Immature natural killer cell (primary cell): ENCODE data around the gene EXOSC9. TPM values are rescaled to one million over a fixed set of nuclear protein-coding genes. Genes with fewer than 3 reads are reported as not detected.

Experiments used
- DNase-seq, 3 donors: peaks; one replicate each; pipeline ENCODE4 v3.0.0; 2022; ENCODE audit warnings: mixed read lengths in 1 of 3
- H3K27ac Mint-ChIP-seq, 6 donors: one replicate each; pipeline ENCODE4 v1.8.0; 2020; ENCODE audit warnings: mixed read lengths in 6 of 6, mild to moderate bottlenecking in 5 of 6, inconsistent platforms in 4 of 6, moderate library complexity in 3 of 6
- H3K27me3 Mint-ChIP-seq, 3 donors: one replicate each; pipeline ENCODE4 v1.8.0; 2020 to 2021; ENCODE audit warnings: low read depth in 3 of 3, mild to moderate bottlenecking in 3 of 3, mixed read lengths in 3 of 3, moderate library complexity in 3 of 3, inconsistent platforms in 1 of 3
- H3K36me3 Mint-ChIP-seq, 3 donors: one replicate each; pipeline ENCODE4 v1.8.0; 2020; ENCODE audit warnings: mixed read lengths in 3 of 3, inconsistent platforms in 2 of 3, mild to moderate bottlenecking in 2 of 3
- H3K4me1 Mint-ChIP-seq, 2 donors: one replicate each; pipeline ENCODE4 v1.8.0; 2020; ENCODE audit warnings: inconsistent platforms in 2 of 2, mild to moderate bottlenecking in 2 of 2, mixed read lengths in 2 of 2, moderate library complexity in 1 of 2
- H3K4me3 Mint-ChIP-seq, 5 donors: one replicate each; pipeline ENCODE4 v1.8.0; 2020; ENCODE audit warnings: mild to moderate bottlenecking in 5 of 5, mixed read lengths in 5 of 5, inconsistent platforms in 3 of 5, moderate library complexity in 3 of 5
- H3K9me3 Mint-ChIP-seq, 6 donors: one replicate each; pipeline ENCODE4 v1.8.0; 2020; ENCODE audit warnings: mild to moderate bottlenecking in 6 of 6, mixed read lengths in 6 of 6, inconsistent platforms in 4 of 6, moderate library complexity in 3 of 6
- polyA plus RNA-seq, 3 donors: library from polyadenylated mRNA; unstranded; fragments of 300-500 nt; fragmentation: Illumina TruSeq; gene quantifications; one replicate each; pipeline ENCODE4 v1.2.3, GENCODE V29; 2021

EXOSC9 gene
- polyA plus RNA-seq, 3 donors from 2014 or later = 26.1 to 39.3 (median 26.7) TPM

- peaks cover 16 to 28% of the 10 kb centered on the region in 2 donors for H3K4me1 Mint-ChIP-seq
- H3K27me3 Mint-ChIP-seq = peaks cover 0 to 6% (median 4%) of the 10 kb centered on the region in 3 donors
- peak in 1 of 3 donors; percentile 5 for DNase-seq
- H3K4me3 Mint-ChIP-seq = peak overlapping the region; percentile 92 to 99 (median 95)
- H3K27ac Mint-ChIP-seq = peak overlapping the region; percentile 32 to 85 (median 72)
- no peaks in the 10 kb centered on the region for H3K9me3 Mint-ChIP-seq
- H3K36me3 Mint-ChIP-seq = peaks cover 0 to 8% (median 4%) of the 10 kb centered on the region in 3 donors
Measured at GRCh38 chr4:121822796-121823504, 21.8 kb downstream of the EXOSC9 start.

- DNase-seq = peak; percentile 91 to 93 (median 92)
- no peaks in the 10 kb centered on the region for H3K9me3 Mint-ChIP-seq
- peaks cover 16 to 28% of the 10 kb centered on the region in 2 donors for H3K4me1 Mint-ChIP-seq
- peak within 1 kb of the TSS; percentile 92 to 99 (median 95) for H3K4me3 Mint-ChIP-seq
- peaks cover 0 to 3% (median 0%) of the 10 kb centered on the region in 3 donors for H3K36me3 Mint-ChIP-seq
- peaks cover 0 to 6% (median 4%) of the 10 kb centered on the region in 3 donors for H3K27me3 Mint-ChIP-seq
- H3K27ac Mint-ChIP-seq = peak within 1 kb of the TSS; percentile 81 to 95 (median 90)
Measured at GRCh38 chr4:121823505-121824170, 22.5 kb downstream of the EXOSC9 start, which contains the start of gene CCNA2. CCNA2 (minus strand) TSS chr4:121823883; CDS start chr4:121823628, 255 bp downstream.

GRCh38 chr4:121824171-121824527, 23.0 kb downstream of the EXOSC9 start:
- peaks cover 16 to 28% of the 10 kb centered on the region in 2 donors for H3K4me1 Mint-ChIP-seq
- DNase-seq = no peak
- H3K4me3 Mint-ChIP-seq = peak overlapping the region; percentile 92 to 99 (median 95)
- H3K36me3 Mint-ChIP-seq = peaks cover 0 to under 1% (median 0%) of the 10 kb centered on the region in 3 donors
- no peaks in the 10 kb centered on the region for H3K9me3 Mint-ChIP-seq
- H3K27me3 Mint-ChIP-seq = peaks cover 0 to 6% (median 3%) of the 10 kb centered on the region in 3 donors
- peak overlapping the region; percentile 81 to 95 (median 90) for H3K27ac Mint-ChIP-seq

GRCh38 chr4:121824950-121825349, 23.8 kb downstream of the EXOSC9 start:
- H3K4me3 Mint-ChIP-seq = peak overlapping the region; percentile 30 to 64 (median 49)
- DNase-seq = no peak
- H3K27ac Mint-ChIP-seq = peak overlapping the region in 1 of 6 donors; percentile 28
- H3K9me3 Mint-ChIP-seq = no peaks in the 10 kb centered on the region
- H3K36me3 Mint-ChIP-seq = no peaks in the 10 kb centered on the region
- H3K27me3 Mint-ChIP-seq = peaks cover 0 to 6% (median 3%) of the 10 kb centered on the region in 3 donors
- H3K4me1 Mint-ChIP-seq = peaks cover 16 to 28% of the 10 kb centered on the region in 2 donors

GRCh38 chr4:121827853-121828252, 26.7 kb downstream of the EXOSC9 start:
- Mint-ChIP-seq H3K4me1 (peaks cover 11 to 20% of the 10 kb centered on the region in 2 donors), H3K9me3 (no peaks in the 10 kb centered on the region), H3K27ac (no peak overlapping the region), H3K36me3 (peaks cover 6 to 12% (median 6%) of the 10 kb centered on the region in 3 donors), H3K27me3 (peaks cover 0 to 6% (median 3%) of the 10 kb centered on the region in 3 donors), H3K4me3 (no peak overlapping the region)
- DNase-seq = no peak

- Mint-ChIP-seq H3K9me3 (no peaks in the 10 kb centered on the region), H3K27me3 (no peaks in the 10 kb centered on the region), H3K36me3 (peaks cover 6 to 12% (median 6%) of the 10 kb centered on the region in 3 donors), H3K27ac (no peak overlapping the region), H3K4me1 (peaks cover 0 to 4% of the 10 kb centered on the region in 2 donors), H3K4me3 (no peak overlapping the region)
- no peak for DNase-seq
Measured at GRCh38 chr4:121829511-121829910, 28.4 kb downstream of the EXOSC9 start.

- DNase-seq = no peak
- H3K27me3 Mint-ChIP-seq = no peaks in the 10 kb centered on the region
- H3K4me3 Mint-ChIP-seq = no peak overlapping the region
- H3K27ac Mint-ChIP-seq = no peak overlapping the region
- no peaks in the 10 kb centered on the region for H3K9me3 Mint-ChIP-seq
- peaks cover 16 to 26% (median 25%) of the 10 kb centered on the region in 3 donors for H3K36me3 Mint-ChIP-seq
- no peaks in the 10 kb centered on the region for H3K4me1 Mint-ChIP-seq
Measured at GRCh38 chr4:121838136-121838535, 37.0 kb downstream of the EXOSC9 start.

GRCh38 chr4:121842862-121843261, 41.7 kb downstream of the EXOSC9 start:
- Mint-ChIP-seq H3K4me3 (no peak overlapping the region), H3K27ac (no peak overlapping the region), H3K27me3 (no peaks in the 10 kb centered on the region), H3K36me3 (peaks cover 22 to 43% (median 38%) of the 10 kb centered on the region in 3 donors), H3K4me1 (no peaks in the 10 kb centered on the region), H3K9me3 (no peaks in the 10 kb centered on the region)
- no peak for DNase-seq

GRCh38 chr4:121846662-121847061, 45.5 kb downstream of the EXOSC9 start:
- no peaks in the 10 kb centered on the region for H3K4me1 Mint-ChIP-seq

GRCh38 chr4:121851354-121851753, 50.2 kb downstream of the EXOSC9 start:
- Mint-ChIP-seq H3K36me3 (peaks cover 13 to 35% (median 16%) of the 10 kb centered on the region in 3 donors), H3K4me1 (no peaks in the 10 kb centered on the region), H3K4me3 (no peak overlapping the region), H3K9me3 (no peaks in the 10 kb centered on the region), H3K27ac (no peak overlapping the region), H3K27me3 (no peaks in the 10 kb centered on the region)
- DNase-seq = no peak

More at GRCh38 chr4:121846662-121847061, 45.5 kb downstream of the EXOSC9 start:
- Mint-ChIP-seq H3K4me3 (no peak overlapping the region), H3K27me3 (no peaks in the 10 kb centered on the region), H3K27ac (no peak overlapping the region), H3K36me3 (peaks cover 17 to 35% (median 27%) of the 10 kb centered on the region in 3 donors), H3K9me3 (no peaks in the 10 kb centered on the region)
- DNase-seq = no peak

- Mint-ChIP-seq H3K27me3 (no peaks in the 10 kb centered on the region), H3K4me1 (no peaks in the 10 kb centered on the region), H3K4me3 (no peak overlapping the region), H3K27ac (no peak overlapping the region), H3K9me3 (no peaks in the 10 kb centered on the region), H3K36me3 (peaks cover 0 to 16% (median 3%) of the 10 kb centered on the region in 3 donors)
- DNase-seq = no peak
Measured at GRCh38 chr4:121860121-121860520, 59.0 kb downstream of the EXOSC9 start.

- Mint-ChIP-seq H3K4me3 (no peak overlapping the region), H3K4me1 (no peaks in the 10 kb centered on the region), H3K27me3 (no peaks in the 10 kb centered on the region), H3K27ac (no peak overlapping the region), H3K36me3 (peaks cover 8 to 23% (median 9%) of the 10 kb centered on the region in 3 donors), H3K9me3 (no peaks in the 10 kb centered on the region)
- DNase-seq = no peak
Measured at GRCh38 chr4:121861426-121861825, 60.3 kb downstream of the EXOSC9 start.

GRCh38 chr4:121863799-121864198, 62.7 kb downstream of the EXOSC9 start:
- H3K4me1 Mint-ChIP-seq = peaks cover under 1 to 3% of the 10 kb centered on the region in 2 donors
- peaks cover 14 to 26% (median 15%) of the 10 kb centered on the region in 3 donors for H3K36me3 Mint-ChIP-seq
- no peak overlapping the region for H3K4me3 Mint-ChIP-seq
- DNase-seq = no peak
- no peak overlapping the region for H3K27ac Mint-ChIP-seq
- H3K27me3 Mint-ChIP-seq = peaks cover 0 to 2% (median 0%) of the 10 kb centered on the region in 3 donors
- no peaks in the 10 kb centered on the region for H3K9me3 Mint-ChIP-seq
